ENCODE data around the gene SOCS7. TPM values are rescaled to one million over a fixed set of nuclear protein-coding genes. Genes with fewer than 3 reads are reported as not detected.

SOCS7 gene
- total and polyA plus RNA-seq, 10 of the 15 experiments (the other 5 are each of a cell fraction or from before 2014, with no cell fraction given) = 0.68 to 12.8 (median 7.3) TPM

DNA sequence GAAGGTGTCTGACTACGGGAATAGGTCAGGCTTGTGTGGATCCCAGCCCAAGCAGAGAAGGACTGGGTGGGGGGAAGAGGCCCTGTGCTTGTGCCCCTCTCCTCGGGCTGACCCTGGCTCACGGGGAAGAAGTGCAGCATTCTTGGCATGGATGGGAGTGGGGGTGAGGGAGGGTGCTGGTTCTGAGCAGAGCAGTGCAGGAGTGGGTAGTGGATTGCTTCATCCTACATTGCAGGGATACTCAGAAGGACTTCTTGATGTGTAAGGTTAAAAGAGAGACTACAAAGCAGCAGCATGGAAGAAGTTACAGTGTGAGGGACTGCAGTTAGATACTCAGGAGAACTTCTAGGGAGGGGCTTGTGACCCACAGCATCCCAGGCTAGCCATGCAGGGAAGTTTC lies 78.7 kb downstream of the SOCS7 start:
- CTCF ChIA-PET = interaction anchor here (1.1 to 1.2 kb wide), 3 partner anchors 16 to 237 kb away, joined by 3 to 4 read pairs (median 3); no protein-coding TSS in a partner anchor
- POLR2A ChIA-PET = no interaction called here
- no peak overlapping the region for H3K9ac ChIP-seq (ENCODE audit: control insufficient read depth, insufficient read depth, low read length)

More for the DNA sequence above, 78.7 kb downstream of the SOCS7 start:
- Histone ChIP-seq H3K27ac (ENCODE audit: control insufficient read depth, insufficient read depth) (no peak overlapping the region), H3K9me3 (replicated peaks; ENCODE audit: control insufficient read depth, insufficient read depth, low read length) (no peaks in the 10 kb centered on the region), H4K20me1 (ENCODE audit: control insufficient read depth, insufficient read depth) (no peaks in the 10 kb centered on the region), H3K4me2 (ENCODE audit: control insufficient read depth, insufficient read depth) (no peak overlapping the region), H3K4me3 (no peak overlapping the region), H3K27me3 (replicated peaks in 1 of 2; ENCODE audit: control insufficient read depth in 2 of 2, insufficient read depth in 2 of 2, low read length in 1 of 2) (no peaks in the 10 kb centered on the region; a peak in 1 of 4 replicates), H3K4me1 (ENCODE audit: control insufficient read depth, insufficient read depth, low read length) (peaks cover 4% of the 10 kb centered on the region), H2AFZ (ENCODE audit: control insufficient read depth, low read depth, low read length) (no peak overlapping the region), H3K79me2 (ENCODE audit: control insufficient read depth, insufficient read depth, low read length) (no peaks in the 10 kb centered on the region), H3K36me3 (ENCODE audit: control insufficient read depth in 2 of 2, insufficient read depth in 2 of 2, low read length in 1 of 2) (no peaks in the 10 kb centered on the region)
- RAD21 ChIA-PET (ENCODE audit: unreplicated experiment) = no interaction called here
- DNase-seq (ENCODE audit: low read depth, low spot score) (no peak), FAIRE-seq (no peak), ATAC-seq (no peak)
- no TSS peak for BruUV-seq (replicated peaks)
- in situ Hi-C loops (cut with MboI) = loop anchor here (5.0 kb wide), 1 partner anchor 232 kb away; no protein-coding TSS in a partner anchor
- TF ChIP-seq ZNF687 (IDR thresholded peaks at IDR 0.05) (no peak), RBBP5 (conservative IDR thresholded peaks at IDR 0.05) (no peak), NFYB (IDR thresholded peaks at IDR 0.05; ENCODE audit: insufficient read depth, low read depth, low read length) (no peak), RELA (IDR thresholded peaks at IDR 0.05; ENCODE audit: borderline replicate concordance, partially characterized antibody) (no peak)
- 65% methylated on average over 3 of the region's 3 CpGs for WGBS (ENCODE audit: insufficient coverage, insufficient replicate concordance, low lambda C conversion rate, missing lambda C conversion rate)
- intact Hi-C loops (cut with micrococcal nuclease; ENCODE audit: unreplicated experiment) = no loop called here
- SMC1A ChIA-PET (ENCODE audit: uncharacterized antibody, unreplicated experiment) = interaction anchor here (0.9 kb wide), 1 partner anchor 17 kb away, joined by 3 read pairs; no protein-coding TSS in a partner anchor

Measured in GM12878 (cell line).